Smooth muscle cell (in vitro differentiated cells): ENCODE data around the gene C3orf62. TPM values are rescaled to one million over a fixed set of nuclear protein-coding genes. Genes with fewer than 3 reads are reported as not detected.

ENCODE experiments used
- DNase-seq: peaks from one replicate; lab custom pipeline; 2025; ENCODE audit not compliant: unreplicated experiment; lab: John Stamatoyannopoulos, UW
- H2AFZ ChIP-seq: fragments of 200-600 bp; sonication (generic); 2 replicates; pipeline ENCODE4 v1.6.0; 2016; ENCODE audit warnings: antibody characterized with exemption, low read depth, mild to moderate bottlenecking
- H3F3A ChIP-seq: fragments of 200-600 bp; sonication (generic); 2 replicates; pipeline ENCODE4 v1.6.0; 2017; ENCODE audit warnings: antibody characterized with exemption, low read depth
- H3K27ac ChIP-seq: fragments of 200-600 bp; sonication (generic); 2 replicates; pipeline ENCODE4 v1.5.1; 2016; ENCODE audit warnings: low read depth, mild to moderate bottlenecking
- H3K27me3 ChIP-seq: fragments of 200-600 bp; sonication (generic); 2 replicates; pipeline ENCODE4 v1.6.1; 2016; ENCODE audit warnings: low read depth, mild to moderate bottlenecking
- H3K36me3 ChIP-seq: fragments of 200-600 bp; sonication (generic); 2 replicates; pipeline ENCODE4 v1.5.1; 2016; ENCODE audit warnings: low read depth
- H3K4me1 ChIP-seq: fragments of 200-600 bp; sonication (generic); 2 replicates; pipeline ENCODE4 v1.5.1; 2016; ENCODE audit warnings: low read depth
- H3K4me2 ChIP-seq: fragments of 200-600 bp; sonication (generic); 2 replicates; pipeline ENCODE4 v1.6.0; 2016; ENCODE audit warnings: mild to moderate bottlenecking
- H3K4me3 ChIP-seq: fragments of 200-600 bp; sonication (generic); 2 replicates; pipeline ENCODE4 v1.5.1; 2016; ENCODE audit warnings: mild to moderate bottlenecking
- H3K79me2 ChIP-seq: fragments of 200-600 bp; sonication (generic); 2 replicates; pipeline ENCODE4 v1.6.0; 2016; ENCODE audit warnings: low read depth, mild to moderate bottlenecking
- H3K9ac ChIP-seq: fragments of 200-600 bp; sonication (generic); 2 replicates; pipeline ENCODE4 v1.6.0; 2016; ENCODE audit warnings: low read depth
- H3K9me3 ChIP-seq: fragments of 200-600 bp; sonication (generic); replicated peaks from 2 replicates; pipeline ENCODE4 v1.5.1; 2016; ENCODE audit warnings: low read depth
- H4K20me1 ChIP-seq: fragments of 200-600 bp; sonication (generic); 2 replicates; pipeline ENCODE4 v1.6.0; 2016; ENCODE audit warnings: low read depth
- WGBS: methylation state at CpG from one replicate; pipeline ENCODE4 v1.1.7; 2016; ENCODE audit warnings: low lambda C conversion rate; 5-methylcytosine and 5-hydroxymethylcytosine counted together
- polyA plus RNA-seq: library from polyadenylated mRNA; unstranded; fragments of >200 nt; fragmentation: Nextera tagmentation; extraction: Ambion mirVana; gene quantifications from 2 replicates; pipeline ENCODE4 v1.2.1, GENCODE V29; 2016
- total RNA-seq: library from RNA; depleted of rRNA; stranded (reverse); fragments of >200 nt; gene quantifications from 2 replicates; pipeline ENCODE4 v1.2.3, GENCODE V29; 2014
- TF ChIP-seq, protein P1 (sequence below): fragments of 200-600 bp; sonication (generic); IDR thresholded peaks from 2 replicates; pipeline ENCODE4 v1.5.1; 2017; ENCODE audit warnings: borderline replicate concordance, mild to moderate bottlenecking, antibody characterized with exemption; ENCODE audit not compliant: insufficient read depth, poor library complexity, severe bottlenecking

The C3orf62 gene
- total and polyA plus RNA-seq, 2 experiments from 2014 or later, result 1.6 TPM

GRCh38 chr3:49298511-49298910 is 21.5 kb upstream of the C3orf62 start:
- TF ChIP-seq, protein P1, sequence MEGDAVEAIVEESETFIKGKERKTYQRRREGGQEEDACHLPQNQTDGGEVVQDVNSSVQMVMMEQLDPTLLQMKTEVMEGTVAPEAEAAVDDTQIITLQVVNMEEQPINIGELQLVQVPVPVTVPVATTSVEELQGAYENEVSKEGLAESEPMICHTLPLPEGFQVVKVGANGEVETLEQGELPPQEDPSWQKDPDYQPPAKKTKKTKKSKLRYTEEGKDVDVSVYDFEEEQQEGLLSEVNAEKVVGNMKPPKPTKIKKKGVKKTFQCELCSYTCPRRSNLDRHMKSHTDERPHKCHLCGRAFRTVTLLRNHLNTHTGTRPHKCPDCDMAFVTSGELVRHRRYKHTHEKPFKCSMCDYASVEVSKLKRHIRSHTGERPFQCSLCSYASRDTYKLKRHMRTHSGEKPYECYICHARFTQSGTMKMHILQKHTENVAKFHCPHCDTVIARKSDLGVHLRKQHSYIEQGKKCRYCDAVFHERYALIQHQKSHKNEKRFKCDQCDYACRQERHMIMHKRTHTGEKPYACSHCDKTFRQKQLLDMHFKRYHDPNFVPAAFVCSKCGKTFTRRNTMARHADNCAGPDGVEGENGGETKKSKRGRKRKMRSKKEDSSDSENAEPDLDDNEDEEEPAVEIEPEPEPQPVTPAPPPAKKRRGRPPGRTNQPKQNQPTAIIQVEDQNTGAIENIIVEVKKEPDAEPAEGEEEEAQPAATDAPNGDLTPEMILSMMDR, result no peak
- WGBS, result 97% methylated on average over 7 of the region's 7 CpGs
- Histone ChIP-seq H3K9ac (no peak overlapping the region), H2AFZ (no peak overlapping the region), H3K9me3 (no peaks in the 10 kb centered on the region), H3K4me1 (no peaks in the 10 kb centered on the region), H3K27me3 (no peaks in the 10 kb centered on the region), H3K36me3 (peaks cover 21% of the 10 kb centered on the region), H3K79me2 (no peaks in the 10 kb centered on the region), H3F3A (no peaks in the 10 kb centered on the region), H3K27ac (no peak overlapping the region), H3K4me2 (no peak overlapping the region), H3K4me3 (no peak overlapping the region), H4K20me1 (peaks cover 2% of the 10 kb centered on the region)
- DNase-seq, result no peak

GRCh38 chr3:49296781-49297411 is 19.9 kb upstream of the C3orf62 start:
- no peaks in the 10 kb centered on the region for H3K9me3 ChIP-seq
- H3K9ac ChIP-seq, result no peak overlapping the region
- H4K20me1 ChIP-seq, result no peaks in the 10 kb centered on the region
- no peak overlapping the region for H3K4me3 ChIP-seq
- TF ChIP-seq, protein P1, result no peak
- H3K36me3 ChIP-seq, result peaks cover 27% of the 10 kb centered on the region
- H3K4me2 ChIP-seq, result no peak overlapping the region
- H3K4me1 ChIP-seq, result no peaks in the 10 kb centered on the region
- 97% methylated on average over 2 of the region's 2 CpGs for WGBS
- DNase-seq, result no peak
- no peaks in the 10 kb centered on the region for H3F3A ChIP-seq
- no peaks in the 10 kb centered on the region for H3K27me3 ChIP-seq
- no peak overlapping the region for H2AFZ ChIP-seq
- no peaks in the 10 kb centered on the region for H3K79me2 ChIP-seq
- H3K27ac ChIP-seq, result no peak overlapping the region

DNA sequence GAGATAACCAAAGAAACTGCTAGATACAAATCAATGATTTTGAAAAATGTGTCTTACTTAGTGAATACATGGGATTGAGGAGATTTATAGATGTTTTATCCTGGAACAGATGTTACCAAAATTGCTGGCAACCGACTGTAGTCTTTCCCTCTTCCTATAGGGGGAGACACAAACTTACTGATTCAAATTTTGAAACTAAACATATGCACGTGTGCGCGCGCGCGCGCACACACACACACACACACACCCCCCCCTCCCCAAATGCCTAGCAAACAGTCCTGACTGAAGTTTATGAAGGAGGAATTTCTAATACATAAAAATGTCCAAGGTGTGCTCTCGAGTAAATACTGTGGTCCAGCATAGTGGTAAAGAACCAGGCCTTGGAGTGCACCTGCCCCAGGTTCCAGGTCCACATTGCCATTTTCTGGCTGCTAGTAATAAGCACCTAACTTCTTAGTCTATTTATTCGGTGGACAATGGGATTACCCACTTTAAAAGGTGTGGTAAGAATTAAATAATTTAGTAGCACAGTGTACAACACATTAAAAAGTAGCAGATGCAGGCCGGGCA is 18.5 kb upstream of the C3orf62 start:
- no peak overlapping the region for H2AFZ ChIP-seq
- no peak overlapping the region for H3K4me2 ChIP-seq
- no peaks in the 10 kb centered on the region for H3K9me3 ChIP-seq
- no peak overlapping the region for H3K4me3 ChIP-seq
- no peak for DNase-seq
- no peaks in the 10 kb centered on the region for H3F3A ChIP-seq
- H3K27ac ChIP-seq, result no peak overlapping the region
- H3K4me1 ChIP-seq, result no peaks in the 10 kb centered on the region
- 85% methylated on average over 11 of the region's 11 CpGs for WGBS
- peaks cover 27% of the 10 kb centered on the region for H3K36me3 ChIP-seq
- TF ChIP-seq, protein P1, result peak; percentile 70
- no peaks in the 10 kb centered on the region for H4K20me1 ChIP-seq
- no peaks in the 10 kb centered on the region for H3K79me2 ChIP-seq
- no peaks in the 10 kb centered on the region for H3K27me3 ChIP-seq
- H3K9ac ChIP-seq, result no peak overlapping the region

DNA sequence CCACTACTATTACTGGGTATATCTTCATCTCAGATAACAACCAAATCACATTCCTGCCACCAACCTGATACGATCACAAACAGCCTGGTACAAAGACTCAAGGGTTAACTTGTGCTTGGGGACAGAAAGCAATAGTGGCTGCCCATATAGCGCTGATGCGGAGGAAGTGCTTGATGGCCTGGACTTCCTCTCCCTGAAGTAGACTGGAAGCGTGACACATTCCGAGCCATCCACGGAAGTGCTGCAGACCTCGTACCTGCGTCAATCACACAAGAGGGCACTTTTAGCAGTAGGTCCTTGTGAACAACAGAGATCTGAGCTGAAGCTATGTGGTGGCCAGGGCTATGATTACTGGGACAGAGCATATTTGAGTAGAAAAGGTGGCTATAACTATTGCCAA is 17.3 kb upstream of the C3orf62 start:
- no peak overlapping the region for H3K27ac ChIP-seq
- H4K20me1 ChIP-seq, result no peaks in the 10 kb centered on the region
- no peaks in the 10 kb centered on the region for H3K79me2 ChIP-seq
- no peaks in the 10 kb centered on the region for H3K27me3 ChIP-seq
- no peak for DNase-seq
- no peaks in the 10 kb centered on the region for H3K9me3 ChIP-seq
- no peaks in the 10 kb centered on the region for H3K4me1 ChIP-seq
- H3K9ac ChIP-seq, result no peak overlapping the region
- H3K36me3 ChIP-seq, result peaks cover 27% of the 10 kb centered on the region
- no peak overlapping the region for H3K4me2 ChIP-seq
- WGBS, result 98% methylated on average over 8 of the region's 8 CpGs
- TF ChIP-seq, protein P1, result no peak
- H3K4me3 ChIP-seq, result no peak overlapping the region
- no peak overlapping the region for H2AFZ ChIP-seq
- no peaks in the 10 kb centered on the region for H3F3A ChIP-seq
